ENCODE measurements around the gene KCNK4.

DNA sequence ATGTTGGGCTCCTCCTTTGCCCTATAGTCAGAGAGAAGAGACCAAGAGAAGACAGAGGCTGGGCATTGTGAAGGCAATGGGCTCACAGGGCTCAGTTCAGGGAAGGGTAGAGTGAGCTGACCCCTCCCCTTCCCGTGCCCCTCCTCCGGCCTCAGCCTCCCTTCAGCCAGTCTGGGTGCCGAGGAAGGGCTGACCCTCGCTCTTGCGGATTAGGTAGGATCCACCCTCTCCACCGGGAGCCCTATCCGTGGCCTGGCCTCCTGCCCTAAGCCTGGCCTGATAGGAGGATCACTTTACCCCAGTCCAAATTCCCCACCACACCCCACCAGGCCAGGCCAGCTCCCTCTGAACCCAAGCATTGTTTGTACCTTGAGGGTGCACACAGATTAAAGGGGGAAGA, 42.5 kb upstream of the KCNK4 start:
- TF ChIP-seq, protein P1, sequence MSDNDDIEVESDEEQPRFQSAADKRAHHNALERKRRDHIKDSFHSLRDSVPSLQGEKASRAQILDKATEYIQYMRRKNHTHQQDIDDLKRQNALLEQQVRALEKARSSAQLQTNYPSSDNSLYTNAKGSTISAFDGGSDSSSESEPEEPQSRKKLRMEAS (IDR thresholded peaks at IDR 0.05): no peak
- TF ChIP-seq YY1 (IDR thresholded peaks at IDR 0.05; ENCODE audit: low read depth) (no peak), CEBPB (IDR thresholded peaks at IDR 0.05) (no peak), TAF1 (IDR thresholded peaks at IDR 0.05; ENCODE audit: low read depth) (no peak), RAD21 (IDR thresholded peaks at IDR 0.05; ENCODE audit: low read depth) (no peak), EGR1 (IDR thresholded peaks at IDR 0.05) (no peak), EP300 (IDR thresholded peaks at IDR 0.05; ENCODE audit: borderline replicate concordance) (no peak), TCF12 (IDR thresholded peaks at IDR 0.05; ENCODE audit: low read depth) (no peak), NFIC (IDR thresholded peaks at IDR 0.05) (no peak), FOXM1 (IDR thresholded peaks at IDR 0.05; ENCODE audit: borderline replicate concordance, low read depth) (no peak), TEAD4 (IDR thresholded peaks at IDR 0.05) (no peak), CREB1 (IDR thresholded peaks at IDR 0.05; ENCODE audit: low read depth) (no peak)
- TF ChIP-seq, protein P2, sequence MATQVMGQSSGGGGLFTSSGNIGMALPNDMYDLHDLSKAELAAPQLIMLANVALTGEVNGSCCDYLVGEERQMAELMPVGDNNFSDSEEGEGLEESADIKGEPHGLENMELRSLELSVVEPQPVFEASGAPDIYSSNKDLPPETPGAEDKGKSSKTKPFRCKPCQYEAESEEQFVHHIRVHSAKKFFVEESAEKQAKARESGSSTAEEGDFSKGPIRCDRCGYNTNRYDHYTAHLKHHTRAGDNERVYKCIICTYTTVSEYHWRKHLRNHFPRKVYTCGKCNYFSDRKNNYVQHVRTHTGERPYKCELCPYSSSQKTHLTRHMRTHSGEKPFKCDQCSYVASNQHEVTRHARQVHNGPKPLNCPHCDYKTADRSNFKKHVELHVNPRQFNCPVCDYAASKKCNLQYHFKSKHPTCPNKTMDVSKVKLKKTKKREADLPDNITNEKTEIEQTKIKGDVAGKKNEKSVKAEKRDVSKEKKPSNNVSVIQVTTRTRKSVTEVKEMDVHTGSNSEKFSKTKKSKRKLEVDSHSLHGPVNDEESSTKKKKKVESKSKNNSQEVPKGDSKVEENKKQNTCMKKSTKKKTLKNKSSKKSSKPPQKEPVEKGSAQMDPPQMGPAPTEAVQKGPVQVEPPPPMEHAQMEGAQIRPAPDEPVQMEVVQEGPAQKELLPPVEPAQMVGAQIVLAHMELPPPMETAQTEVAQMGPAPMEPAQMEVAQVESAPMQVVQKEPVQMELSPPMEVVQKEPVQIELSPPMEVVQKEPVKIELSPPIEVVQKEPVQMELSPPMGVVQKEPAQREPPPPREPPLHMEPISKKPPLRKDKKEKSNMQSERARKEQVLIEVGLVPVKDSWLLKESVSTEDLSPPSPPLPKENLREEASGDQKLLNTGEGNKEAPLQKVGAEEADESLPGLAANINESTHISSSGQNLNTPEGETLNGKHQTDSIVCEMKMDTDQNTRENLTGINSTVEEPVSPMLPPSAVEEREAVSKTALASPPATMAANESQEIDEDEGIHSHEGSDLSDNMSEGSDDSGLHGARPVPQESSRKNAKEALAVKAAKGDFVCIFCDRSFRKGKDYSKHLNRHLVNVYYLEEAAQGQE (IDR thresholded peaks at IDR 0.05; ENCODE audit: low read depth): no peak
- TF ChIP-seq, protein P3, sequence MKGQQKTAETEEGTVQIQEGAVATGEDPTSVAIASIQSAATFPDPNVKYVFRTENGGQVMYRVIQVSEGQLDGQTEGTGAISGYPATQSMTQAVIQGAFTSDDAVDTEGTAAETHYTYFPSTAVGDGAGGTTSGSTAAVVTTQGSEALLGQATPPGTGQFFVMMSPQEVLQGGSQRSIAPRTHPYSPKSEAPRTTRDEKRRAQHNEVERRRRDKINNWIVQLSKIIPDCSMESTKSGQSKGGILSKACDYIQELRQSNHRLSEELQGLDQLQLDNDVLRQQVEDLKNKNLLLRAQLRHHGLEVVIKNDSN (IDR thresholded peaks at IDR 0.05): no peak

All from Ishikawa (cell line).